Breast epithelium (tissue), 3 donors: ENCODE data around the gene WNT2B.

Source experiments
- CTCF ChIP-seq, 3 donors: fragments of 450-650 bp; IDR thresholded peaks; one replicate each; pipeline ENCODE4 v1.5.1; 2016 to 2017; ENCODE audit warnings: antibody characterized with exemption in 3 of 3, mild to moderate bottlenecking in 3 of 3, moderate library complexity in 3 of 3
- POLR2A ChIP-seq: fragments of 450-650 bp; IDR thresholded peaks from one replicate; pipeline ENCODE4 v1.6.1; 2016; ENCODE audit warnings: antibody characterized with exemption, mild to moderate bottlenecking, moderate library complexity
- POLR2AphosphoS5 ChIP-seq, 3 donors: sonication (generic); formaldehyde crosslinking; IDR thresholded peaks; one replicate each; pipeline ENCODE4 v1.6.1; 2017; ENCODE audit warnings: antibody characterized with exemption in 3 of 3

DNA sequence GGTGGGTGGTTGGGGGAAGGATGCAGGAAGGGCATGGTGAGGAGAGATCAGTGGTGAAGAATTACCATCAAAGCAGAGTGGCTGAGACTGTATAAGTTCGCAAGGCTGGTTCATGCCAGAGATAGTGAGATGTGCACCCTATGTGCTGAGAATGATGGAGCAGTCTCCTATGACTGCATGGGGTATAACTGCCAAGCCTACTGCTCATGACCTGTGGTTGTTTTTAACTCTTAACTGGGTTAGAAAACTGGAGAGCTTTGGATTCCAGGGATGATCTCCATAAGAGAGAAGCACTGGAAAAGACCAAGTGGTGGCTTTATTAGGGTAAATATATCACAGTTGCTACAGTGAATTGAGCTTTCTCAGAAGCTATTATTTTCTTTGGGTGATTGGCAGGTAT is 16.2 kb downstream of the WNT2B start:
- no peak for TF ChIP-seq CTCF (IDR thresholded peaks at IDR 0.05)
- TF ChIP-seq POLR2AphosphoS5 (IDR thresholded peaks at IDR 0.05) = no peak
- TF ChIP-seq POLR2A = no peak
